IPS-NIHi11 (cell line): Measurements from ENCODE around the gene CPNE2.
"Not testable (repeated sequence)": the region's sequence is repeated elsewhere in the genome, so short reads cannot be mapped to it uniquely, and the experiment has no call there.

Experiments
- DNase-seq: peaks from one replicate; pipeline ENCODE4 v3.0.0; 2012; ENCODE audit warnings: mixed read lengths, low spot score

The CPNE2 gene

DNA sequence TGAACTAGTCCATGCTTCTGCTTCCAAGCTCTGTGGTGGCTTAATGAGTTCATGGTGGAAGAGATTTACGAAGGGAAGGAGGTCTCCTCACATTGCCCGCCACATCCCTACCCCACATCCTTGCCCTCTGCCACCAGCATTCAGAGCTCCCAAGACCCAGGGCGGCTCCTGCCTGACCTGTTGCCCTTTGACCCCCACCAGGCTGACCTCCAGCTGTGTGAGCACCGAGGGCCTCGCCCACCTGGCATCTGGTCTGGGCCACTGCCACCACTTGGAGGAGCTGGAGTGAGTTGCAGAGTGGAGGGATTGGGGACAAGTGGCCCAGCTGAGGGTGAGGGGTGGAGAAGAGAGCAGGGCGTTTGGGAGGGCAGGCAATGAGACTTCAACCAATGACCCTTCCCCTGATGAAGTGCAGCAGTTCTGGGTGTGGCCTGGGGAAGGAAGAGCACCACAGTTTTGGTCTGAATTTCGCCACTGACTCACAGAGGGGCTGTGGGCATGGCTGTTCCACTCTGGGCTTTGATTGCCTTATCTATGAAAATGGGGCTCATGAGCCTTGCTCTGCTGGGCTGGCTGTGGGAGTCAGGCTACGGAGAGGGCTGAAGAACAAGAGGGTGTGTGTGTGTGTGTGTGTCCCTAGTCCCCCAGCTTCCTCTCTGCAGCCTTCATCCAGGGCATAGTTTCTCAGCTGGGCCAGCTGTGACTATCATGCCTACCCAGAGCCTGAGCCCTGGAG lies 22.6 kb upstream of the CPNE2 start:
- DNase-seq, result no peak

DNA sequence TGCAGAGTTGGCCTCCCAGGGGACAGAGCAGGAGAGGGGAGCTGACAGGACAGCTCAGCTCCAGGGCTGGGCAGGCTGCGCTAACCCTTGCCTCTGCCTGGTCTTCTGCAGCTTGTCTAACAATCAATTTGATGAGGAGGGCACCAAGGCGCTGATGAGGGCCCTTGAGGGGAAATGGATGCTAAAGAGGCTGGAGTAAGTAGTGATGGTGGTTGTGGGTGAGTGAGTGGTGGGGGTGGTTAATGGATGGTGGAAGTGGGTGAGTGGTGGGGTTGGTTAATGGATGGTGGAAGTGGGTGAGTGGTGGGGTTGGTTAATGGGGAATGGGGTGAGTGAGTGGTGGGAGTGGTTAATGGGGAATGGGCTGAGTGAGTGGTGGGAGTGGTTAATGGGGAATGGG lies 22.0 kb upstream of the CPNE2 start:
- DNase-seq, result no peak

DNA sequence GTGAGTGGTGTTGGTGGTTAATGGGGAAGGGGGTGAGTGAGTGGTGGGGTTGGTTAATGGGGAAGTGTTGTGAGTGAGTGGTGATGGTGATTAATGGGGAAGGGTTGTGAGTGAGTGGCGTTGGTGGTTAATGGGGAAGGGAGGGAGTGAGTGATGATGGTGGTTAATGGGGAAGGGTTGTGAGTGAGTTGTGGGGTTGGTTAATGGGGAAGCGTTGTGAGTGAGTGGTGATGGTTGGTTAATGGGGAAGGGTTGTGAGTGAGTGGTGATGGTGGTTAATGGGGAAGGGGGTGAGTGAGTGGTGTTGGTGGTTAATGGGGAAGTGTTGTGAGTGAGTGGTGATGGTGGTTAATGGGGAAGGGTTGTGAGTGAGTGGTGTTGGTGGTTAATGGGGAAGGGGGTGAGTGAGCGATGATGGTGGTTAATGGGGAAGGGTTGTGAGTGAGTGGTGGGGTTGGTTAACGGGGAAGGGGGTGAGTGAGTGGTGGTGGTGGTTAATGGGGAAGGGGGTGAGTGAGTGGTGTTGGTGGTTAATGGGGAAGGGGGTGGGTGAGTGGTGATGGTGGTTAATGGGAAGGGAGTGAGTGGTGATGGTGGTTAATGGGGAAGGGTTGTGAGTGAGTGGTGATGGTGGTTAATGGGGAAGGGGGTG lies 21.2 kb upstream of the CPNE2 start:
- DNase-seq, result not testable (repeated sequence)

DNA sequence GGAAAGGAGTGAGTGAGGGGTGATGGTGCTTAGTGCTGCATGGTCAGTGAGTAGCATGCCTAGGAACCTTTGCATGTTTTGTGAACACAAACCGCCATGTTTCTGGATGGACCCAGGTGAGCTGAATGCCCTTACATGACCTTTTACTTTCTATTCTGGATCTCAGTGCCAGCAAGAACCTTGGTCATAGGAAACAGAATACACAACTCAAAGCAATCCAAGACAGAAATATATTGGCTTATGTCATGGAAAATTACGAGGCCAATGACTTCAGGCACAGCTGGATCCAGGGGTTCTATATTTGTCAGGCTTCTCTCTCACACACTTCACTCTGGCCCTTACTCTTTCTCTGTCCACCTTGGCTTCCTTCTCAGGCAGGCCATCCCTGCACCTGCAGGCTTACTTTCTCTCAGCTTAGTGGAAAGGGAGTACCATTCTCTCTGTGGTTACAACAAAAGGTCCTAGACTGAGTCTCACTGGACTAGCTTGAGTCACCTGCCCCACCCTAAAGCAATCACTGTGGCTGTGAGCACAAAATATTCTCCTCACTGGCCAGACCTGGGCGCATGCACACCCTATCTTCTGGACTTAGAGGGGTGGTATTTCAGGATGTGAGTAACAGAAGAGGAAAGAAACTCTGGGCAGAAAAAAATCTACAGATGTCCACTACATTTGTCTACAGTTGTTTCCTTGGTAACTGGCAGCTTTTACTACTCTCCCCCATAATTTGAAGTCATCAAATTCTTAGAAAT lies 20.4 kb upstream of the CPNE2 start:
- no peak for DNase-seq

DNA sequence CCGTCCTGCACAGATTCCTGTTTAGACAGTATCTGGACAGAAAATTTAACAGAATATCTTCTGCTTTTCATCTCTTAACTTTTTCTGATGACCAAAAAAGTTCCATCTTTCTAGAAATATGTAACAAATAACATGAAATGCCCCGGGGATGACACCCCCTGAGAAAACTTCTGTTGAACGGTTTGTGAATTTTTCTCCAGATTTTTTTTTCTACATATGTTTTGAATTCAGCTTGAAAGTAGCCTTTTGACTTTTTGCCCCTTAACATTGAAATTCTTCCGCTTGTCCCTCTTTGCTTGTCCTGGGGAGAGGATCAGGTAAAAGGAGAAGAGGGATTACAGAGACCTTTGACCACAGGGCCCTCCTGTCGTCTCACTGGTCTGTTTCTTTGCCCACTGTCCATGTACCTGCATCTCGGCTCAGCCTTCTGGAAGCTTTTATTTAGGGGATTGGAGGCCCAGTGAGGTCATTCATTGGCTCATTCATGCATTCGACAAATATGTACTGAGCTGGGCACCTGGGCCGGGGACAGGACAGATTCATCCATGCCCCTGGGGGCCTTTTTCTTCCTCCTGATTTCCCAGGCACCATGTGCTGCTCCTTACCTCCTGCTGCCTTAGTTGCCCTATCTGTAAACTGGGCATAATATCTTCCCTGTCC lies 19.6 kb upstream of the CPNE2 start:
- DNase-seq, result no peak

DNA sequence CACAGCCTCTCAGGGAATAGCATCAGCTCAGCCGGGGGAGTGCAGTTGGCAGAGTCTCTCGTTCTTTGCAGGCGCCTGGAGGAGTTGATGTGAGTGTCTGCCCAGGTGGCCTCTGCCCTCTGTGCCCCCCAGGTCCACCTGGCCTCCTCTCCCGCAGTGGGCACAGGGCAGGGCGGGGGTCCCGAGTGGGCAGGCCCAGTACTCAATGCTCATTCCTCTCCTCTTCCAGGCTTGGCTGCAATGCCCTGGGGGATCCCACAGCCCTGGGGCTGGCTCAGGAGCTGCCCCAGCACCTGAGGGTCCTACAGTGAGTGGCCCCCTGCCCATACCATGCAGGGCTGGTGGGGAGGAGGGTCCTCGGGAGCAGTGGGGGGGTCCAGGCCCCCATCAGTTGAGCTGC lies 14.7 kb upstream of the CPNE2 start:
- DNase-seq, result no peak

DNA sequence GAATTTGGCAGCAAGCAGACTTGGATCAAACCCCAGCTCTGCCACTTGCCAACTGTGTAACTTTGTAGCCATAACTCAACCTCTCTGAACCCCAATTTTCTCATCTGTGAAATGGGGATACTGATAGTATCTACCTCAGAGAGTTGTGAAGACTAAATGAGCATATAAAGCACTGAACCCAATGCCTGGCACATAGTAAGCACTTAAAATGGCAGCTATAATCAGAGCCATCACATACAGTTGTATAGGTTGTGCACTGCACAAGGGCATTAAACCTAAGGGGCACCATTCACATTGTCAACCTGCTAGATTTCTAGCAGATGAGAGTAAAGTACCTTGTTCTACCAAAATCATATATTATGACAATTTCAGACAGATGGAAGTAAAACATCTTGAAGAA lies 10.6 kb upstream of the CPNE2 start:
- DNase-seq, result no peak

DNA sequence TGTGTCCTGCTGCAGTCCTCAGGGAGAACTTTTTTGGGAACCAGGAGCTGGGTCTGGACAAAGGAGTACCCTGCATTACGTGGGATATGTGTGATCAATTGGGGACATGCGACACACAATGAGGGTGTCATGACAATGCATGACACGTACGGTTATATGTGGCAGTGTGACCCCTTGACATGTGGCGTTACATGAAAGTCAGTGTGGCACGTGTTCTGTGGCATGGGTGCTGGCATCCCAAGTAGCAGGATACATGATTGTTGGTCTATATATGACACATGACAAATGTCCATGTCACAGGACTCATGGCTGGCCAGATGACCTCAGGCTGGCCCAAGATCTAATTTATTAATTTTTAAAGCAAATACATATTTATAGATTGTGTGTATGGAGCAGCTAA lies 9.7 kb upstream of the CPNE2 start:
- DNase-seq, result no peak

DNA sequence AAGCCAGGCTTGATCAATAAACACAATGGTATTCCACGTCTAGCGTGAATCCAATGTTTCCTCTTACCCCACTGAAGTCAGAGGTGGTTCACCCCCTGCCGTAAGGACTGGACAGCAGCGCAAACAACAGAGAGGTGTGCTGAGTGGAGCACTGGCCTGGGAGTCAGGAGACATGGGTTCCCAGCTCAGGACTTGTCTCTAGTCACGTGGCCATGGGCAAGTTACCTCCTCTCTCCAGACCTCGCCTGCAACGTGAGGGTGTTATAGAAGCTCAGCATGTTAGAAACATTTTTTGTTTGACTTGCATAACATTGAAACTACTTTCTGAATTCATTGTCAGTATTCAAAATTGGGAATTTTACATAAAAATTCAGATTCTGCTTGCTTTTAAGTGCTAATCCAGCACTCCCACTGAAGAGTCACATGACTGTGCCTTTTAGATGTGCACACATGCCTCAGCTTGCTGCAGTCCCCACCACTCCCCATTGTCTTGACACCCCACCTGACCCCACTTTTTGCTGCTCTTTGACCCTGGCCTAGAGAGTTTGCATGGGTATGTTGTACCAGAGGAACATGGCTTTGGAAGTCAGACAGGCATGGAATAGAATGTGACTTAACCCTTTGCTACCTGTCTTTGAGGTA lies 8.8 kb upstream of the CPNE2 start:
- no peak for DNase-seq

DNA sequence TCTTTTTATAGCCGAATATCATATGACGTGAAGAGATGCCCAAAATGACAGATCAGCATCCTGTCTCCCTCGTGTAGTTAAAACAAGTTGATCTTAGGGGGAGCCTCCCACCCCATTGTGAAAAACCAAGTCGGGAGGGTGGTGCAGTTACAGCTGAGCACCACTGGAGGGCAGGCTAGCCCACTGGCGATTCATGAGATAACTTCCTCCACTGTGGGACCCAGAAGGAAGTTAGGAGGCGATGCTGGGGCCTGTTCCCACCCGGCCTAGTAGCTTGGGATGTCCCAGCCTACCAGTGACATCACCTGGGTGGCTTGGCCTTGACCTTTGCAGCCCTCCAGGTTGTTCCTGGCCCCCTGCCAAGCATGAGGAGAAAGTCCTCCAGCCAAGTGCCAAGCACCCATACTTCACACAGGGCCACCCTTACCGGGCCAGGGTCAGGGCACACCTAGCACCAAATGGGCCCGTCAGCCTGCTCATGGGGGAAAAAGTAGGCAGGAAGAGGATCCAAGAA lies 8.1 kb upstream of the CPNE2 start:
- peak; percentile 88 for DNase-seq

DNA sequence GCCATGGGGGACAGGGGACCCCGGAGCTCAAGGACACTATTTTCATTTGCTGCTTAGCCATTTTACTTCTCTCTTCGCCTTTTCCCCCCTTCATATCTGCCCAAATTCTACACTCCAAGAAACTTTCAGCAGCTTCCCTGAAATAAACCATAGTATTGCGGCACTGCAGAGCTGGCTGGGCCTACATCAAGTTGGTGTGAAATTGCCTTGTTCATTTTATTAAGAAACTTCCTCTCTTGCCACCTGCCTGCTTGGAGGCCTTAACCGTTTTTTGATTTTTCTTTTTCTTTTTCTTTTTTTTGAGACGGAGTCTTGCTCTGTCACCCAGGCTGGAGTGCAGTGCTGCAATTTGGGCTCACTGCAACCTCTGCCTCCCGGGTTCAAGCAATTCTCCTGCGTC lies 7.4 kb upstream of the CPNE2 start:
- no peak for DNase-seq

DNA sequence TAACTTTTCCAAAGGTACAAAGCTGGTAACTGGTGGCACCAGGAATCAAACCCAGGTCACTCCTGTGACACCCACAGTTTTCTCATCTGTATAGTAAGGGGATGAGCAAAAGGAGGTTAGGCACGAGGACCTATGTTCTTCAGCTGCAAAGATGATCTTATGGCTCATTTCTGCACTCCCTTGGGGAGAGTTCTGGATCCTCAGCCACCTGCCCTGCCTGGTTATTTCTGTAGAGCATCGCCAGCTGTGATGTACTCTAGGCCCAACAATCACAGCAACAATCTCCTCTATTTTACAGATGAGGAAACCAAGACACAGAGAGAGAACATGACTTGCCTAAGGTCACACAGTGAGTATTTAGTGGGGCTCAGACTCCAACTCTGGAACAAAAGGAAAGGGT lies 5.4 kb upstream of the CPNE2 start:
- no peak for DNase-seq

DNA sequence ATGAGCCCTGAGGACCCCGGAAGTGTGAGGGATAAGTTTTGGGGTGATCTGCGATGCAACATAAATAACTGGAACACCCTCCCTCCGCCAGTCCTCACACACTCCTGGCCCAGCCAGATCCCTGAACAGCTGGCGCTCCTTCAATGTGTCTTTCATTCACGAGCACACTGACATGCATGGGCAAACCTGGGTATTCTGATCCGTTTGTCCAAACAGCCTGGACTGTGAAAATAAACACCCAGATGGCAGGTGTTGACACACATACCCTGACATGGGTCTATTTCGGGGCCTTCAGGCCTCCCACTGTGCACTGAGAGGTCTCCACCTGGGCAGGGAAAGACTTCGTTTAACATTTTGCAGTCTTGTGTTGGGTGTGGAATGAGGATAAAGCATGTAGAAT lies 3.0 kb upstream of the CPNE2 start:
- no peak for DNase-seq

DNA sequence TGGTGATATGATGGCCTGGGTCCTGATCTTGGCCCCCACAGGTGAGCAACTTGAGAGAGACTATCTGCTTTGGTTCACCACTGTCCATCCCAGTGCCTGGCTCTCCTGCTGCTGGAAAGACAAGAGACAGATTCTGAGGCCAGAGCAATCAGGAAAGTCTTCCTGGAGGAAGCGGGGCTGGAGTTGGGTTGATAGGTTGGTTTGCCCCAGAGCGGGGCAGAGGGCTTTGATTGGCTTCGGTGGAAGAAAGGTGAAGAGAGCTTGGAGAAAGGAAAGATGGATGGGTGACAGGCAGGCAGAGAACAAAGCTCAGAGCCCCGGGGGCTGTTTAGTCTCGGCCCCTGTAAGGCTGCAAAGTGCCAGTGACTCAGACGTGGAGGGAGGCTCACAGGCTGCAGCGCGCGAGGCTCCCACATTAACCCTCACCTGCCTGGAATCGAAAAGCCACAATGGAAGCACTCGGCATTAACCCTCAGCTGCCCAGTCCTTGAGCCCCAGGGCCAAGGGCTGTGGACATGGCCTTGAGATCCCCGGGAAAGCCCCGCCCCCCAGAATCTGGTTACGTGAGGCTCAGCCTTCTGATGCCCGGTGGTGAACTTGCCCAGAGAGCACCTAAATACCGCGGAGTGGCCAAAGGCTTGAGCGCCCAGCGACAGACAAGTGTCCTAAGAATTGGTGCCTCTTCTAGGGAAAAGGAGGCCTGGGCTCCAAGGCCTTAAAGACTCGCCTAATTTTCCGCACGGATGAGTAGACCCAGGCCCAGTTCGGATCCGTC lies 996 bp upstream of the CPNE2 start:
- DNase-seq, result peak; percentile 61

DNA sequence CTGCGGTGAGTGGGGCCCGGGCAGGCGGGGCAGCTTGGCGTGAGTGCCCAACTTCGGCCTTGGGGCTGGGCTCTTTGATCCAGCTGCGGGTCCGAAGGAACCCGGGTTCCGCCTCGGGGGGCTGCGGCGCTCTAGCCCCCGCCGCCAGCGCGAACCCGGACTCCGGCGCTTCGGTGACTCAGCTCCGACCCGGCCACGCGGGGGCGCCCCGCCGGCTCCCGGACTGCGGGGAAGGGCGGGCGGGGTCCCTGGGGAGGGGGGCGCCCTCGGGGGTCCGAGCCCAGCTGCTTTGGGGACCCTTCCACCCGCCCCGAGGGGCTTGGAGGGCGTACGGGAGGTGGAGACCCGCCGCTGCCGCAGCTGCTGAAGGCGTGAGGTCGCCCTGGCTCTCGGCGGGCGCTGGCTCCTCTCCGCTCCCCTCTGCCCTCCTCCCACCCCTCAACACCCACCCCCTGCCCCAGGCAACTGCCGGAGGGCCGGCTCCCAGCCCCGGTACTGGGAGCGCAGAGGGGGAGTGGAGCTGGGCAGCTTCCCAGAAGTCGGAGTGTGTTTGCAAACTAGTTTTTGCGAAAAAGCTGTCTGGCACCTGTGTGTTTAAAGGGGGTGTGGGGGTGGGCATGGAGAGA lies 516 bp downstream of the CPNE2 start:
- DNase-seq, result peak; percentile 85

DNA sequence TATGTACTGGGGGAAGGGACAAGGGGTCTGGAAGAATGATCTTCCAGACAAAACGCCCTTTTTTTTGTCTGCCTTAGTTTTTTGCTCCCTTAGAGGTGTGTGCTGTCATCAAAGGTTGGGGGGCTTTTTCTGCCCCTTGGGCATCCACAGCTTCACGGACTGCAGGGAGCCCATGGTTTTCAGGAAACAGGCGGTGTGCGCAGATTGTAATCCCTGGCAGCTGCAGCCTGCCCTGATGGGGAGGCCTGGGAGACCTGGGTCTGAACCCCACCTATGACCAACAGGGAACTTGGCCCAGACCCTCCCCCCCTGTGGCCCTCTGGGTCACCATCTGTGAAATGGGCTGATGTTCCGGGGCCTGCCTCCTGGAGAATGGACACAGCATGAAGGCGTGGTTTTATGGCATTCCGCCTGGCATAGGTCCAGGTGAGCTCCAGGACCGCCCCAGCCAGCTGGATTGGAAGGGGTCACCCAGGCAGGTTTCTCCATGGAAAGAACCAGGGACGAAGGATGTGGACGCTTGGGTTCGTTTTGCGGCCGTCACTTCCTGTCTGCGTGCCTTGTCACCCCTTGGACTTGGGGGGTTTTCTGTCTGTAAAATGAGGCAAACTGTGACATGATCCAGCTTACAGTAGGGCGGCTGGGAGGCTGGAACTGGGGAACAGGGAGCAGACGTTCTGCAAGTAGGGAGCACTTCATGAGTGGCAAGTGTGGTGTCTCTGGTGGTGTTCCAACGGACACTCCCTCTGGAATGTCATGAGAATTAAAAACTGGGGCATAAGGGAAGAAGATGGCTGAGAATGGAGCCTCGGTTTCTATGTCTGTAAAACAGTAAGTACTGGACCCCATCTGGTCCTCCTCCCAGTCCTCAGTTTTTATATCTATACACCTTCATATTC lies 1.5 kb downstream of the CPNE2 start:
- no peak for DNase-seq

DNA sequence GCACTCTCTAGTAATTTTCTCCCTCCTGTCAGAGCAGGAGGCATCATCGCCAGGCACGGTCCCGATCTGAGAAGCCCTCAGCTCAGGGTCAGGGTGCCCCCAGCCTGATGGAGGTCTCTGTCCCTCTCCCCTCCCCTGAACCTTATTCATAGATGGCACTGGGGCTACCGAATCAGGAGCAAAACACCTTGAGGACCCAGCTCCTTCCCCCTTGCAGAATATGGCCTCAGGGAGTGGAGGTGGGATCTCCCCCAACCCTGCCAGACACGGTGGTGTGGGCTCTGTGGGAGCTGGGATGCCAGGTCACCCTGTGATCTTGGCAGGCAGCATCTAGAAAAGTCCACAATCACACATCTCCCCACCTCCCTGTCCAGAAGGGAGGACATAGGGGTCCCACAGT lies 2.5 kb downstream of the CPNE2 start:
- DNase-seq, result no peak

DNA sequence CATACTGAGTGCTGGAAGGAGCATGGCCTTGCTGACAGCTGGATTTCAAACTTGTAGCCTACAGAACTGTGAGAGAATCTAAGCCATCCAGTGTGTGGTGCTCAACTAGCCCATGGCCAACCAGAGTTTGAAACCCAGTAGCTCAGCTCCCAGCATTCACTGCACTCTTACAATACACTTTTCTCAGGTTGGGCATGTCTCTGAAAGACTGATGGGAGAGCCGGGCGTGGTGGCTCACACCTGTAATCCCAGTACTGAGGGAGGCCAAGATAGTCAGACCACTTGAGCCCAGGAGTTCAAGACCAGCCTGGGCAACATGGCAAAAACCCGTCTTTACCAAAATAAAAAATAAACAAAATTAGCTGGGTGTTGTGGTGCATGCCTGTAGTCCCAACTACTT lies 3.8 kb downstream of the CPNE2 start:
- DNase-seq, result no peak

DNA sequence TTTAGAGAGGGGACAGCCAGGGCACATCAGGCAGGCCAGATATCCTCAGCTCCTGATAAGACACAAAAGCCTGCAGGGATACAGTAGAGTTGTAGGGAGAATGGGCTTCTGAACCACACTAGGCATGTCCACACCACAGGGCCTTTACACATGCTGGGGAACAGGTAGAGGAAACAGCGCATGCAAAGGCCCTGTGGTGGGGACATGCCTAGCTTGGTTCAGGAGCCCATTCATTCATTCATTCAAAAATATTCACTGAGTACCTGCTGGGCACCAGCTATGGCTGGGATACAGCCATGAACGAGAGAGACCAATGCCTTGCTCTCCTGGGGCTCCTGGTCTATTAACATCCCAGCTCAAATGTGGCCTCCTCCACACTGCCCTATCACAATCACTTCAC lies 4.4 kb downstream of the CPNE2 start:
- no peak for DNase-seq
